ENCODE measurements around the gene ESR2. TPM values are rescaled to one million over a fixed set of nuclear protein-coding genes. Genes with fewer than 3 reads are reported as not detected.

The ESR2 gene
- total and polyA plus RNA-seq, 2 donors (not counting 3 experiments of a cell fraction or from before 2014, with no cell fraction given), result 0.10 to 0.58 TPM

DNA sequence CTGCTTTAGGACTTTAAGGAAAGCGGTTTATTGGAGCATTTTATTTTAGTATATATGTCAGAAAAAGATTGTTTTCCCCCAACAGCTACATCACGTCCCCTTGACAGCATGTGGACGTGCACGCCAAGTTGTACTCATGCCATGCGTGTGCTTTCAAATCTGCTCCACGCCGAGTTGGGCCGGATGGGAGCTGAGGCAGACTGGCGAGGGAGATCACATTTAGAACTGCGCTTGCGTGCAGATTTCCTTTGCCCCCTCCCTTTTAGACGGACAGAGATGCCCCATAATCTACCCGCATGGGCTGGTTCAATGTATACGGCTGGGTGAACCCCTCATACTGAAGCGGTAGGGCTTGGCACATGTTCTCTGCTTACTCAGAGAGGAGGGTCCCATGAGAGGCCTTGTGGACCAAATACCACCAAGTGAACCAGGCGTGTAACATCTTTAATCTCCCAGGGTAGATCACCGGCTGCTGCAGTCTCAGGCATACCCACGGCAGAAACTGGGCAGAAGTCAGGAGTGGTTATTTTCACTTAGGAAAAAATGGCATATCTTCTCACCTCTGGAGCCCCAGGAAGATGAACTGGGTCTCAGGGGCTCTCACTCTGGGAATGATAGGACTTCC is 92.1 kb downstream of the ESR2 start:
- H3K9ac ChIP-seq (replicated peaks; ENCODE audit: extremely low read depth, insufficient read depth, low read length), result no peak overlapping the region
- DNase-seq (ENCODE audit: low read depth, low spot score), result no peak
- POLR2A ChIA-PET, result no interaction called here
- no peak for FAIRE-seq
- H3K9me1 ChIP-seq (replicated peaks; ENCODE audit: control insufficient read depth, extremely low read depth, insufficient read depth, low read length), result no peaks in the 10 kb centered on the region
- no peaks in the 10 kb centered on the region for H3K4me1 ChIP-seq (ENCODE audit: control insufficient read depth, extremely low read depth, insufficient read depth, low read length)
- CTCF ChIA-PET, result no interaction called here
- no peak overlapping the region for H3K27ac ChIP-seq (ENCODE audit: insufficient read depth, low read depth, low read length)
- no peak overlapping the region for H2AFZ ChIP-seq (ENCODE audit: low read depth, low read length)
- no peak overlapping the region for H3K4me3 ChIP-seq (replicated peaks in 1 of 3; ENCODE audit: insufficient read depth in 1 of 3, low read depth in 1 of 3, low read length in 3 of 3)
- no peaks in the 10 kb centered on the region for H3K9me3 ChIP-seq (replicated peaks; ENCODE audit: control insufficient read depth, insufficient read depth, low read length)
- H3K4me2 ChIP-seq (ENCODE audit: insufficient read depth, low read length), result no peak overlapping the region
- TF ChIP-seq POLR2A (IDR thresholded peaks at IDR 0.05; ENCODE audit: low read depth, low read length) (no peak), MYC (IDR thresholded peaks at IDR 0.05; ENCODE audit: low read depth, low read length) (no peak), POLR2AphosphoS5 (IDR thresholded peaks at IDR 0.05; ENCODE audit: insufficient read depth, low read depth, low read length) (no peak), CTCF (IDR thresholded peaks at IDR 0.05; ENCODE audit: extremely low read depth in 1 of 2, insufficient read depth in 1 of 2, low read depth in 1 of 2, low read length in 2 of 2) (no peak), MAX (IDR thresholded peaks at IDR 0.05; ENCODE audit: insufficient read depth, insufficient read length) (no peak), FOS (IDR thresholded peaks at IDR 0.05; ENCODE audit: borderline replicate concordance, insufficient read depth, low read length) (no peak), EZH2 (IDR thresholded peaks at IDR 0.05; ENCODE audit: borderline replicate concordance, low read depth, low read length, severe bottlenecking) (no peak), GATA2 (IDR thresholded peaks at IDR 0.05; ENCODE audit: insufficient read depth, insufficient read length, low read depth, low read length) (no peak), JUN (IDR thresholded peaks at IDR 0.05; ENCODE audit: borderline replicate concordance, insufficient read depth, insufficient read length, low read depth) (no peak)
- H4K20me1 ChIP-seq (replicated peaks; ENCODE audit: control insufficient read depth, extremely low read depth, insufficient read depth, low read length), result no peaks in the 10 kb centered on the region
- intact Hi-C loops (cut with micrococcal nuclease), result no loop called here
- dilution Hi-C loops (cut with MboI; ENCODE audit: extremely low pct_ligation_motif_present, low sequenced_read_pairs), result no loop called here
- BruUV-seq (replicated peaks), result no TSS peak
- H3K27me3 ChIP-seq (ENCODE audit: control insufficient read depth in 2 of 2, insufficient read depth in 2 of 2, low read length in 2 of 2), result no peaks in the 10 kb centered on the region
- H3K79me2 ChIP-seq (ENCODE audit: control insufficient read depth, insufficient read depth, low read length), result no peaks in the 10 kb centered on the region
- H3K36me3 ChIP-seq (ENCODE audit: control insufficient read depth in 2 of 2, extremely low read depth in 1 of 2, insufficient read depth in 2 of 2, low read length in 2 of 2), result no peaks in the 10 kb centered on the region
